GM12872 (cell line): ENCODE measurements around the gene SETD7.

ENCODE experiments used
- TF ChIP-seq, protein P1 (sequence below): IDR thresholded peaks from 3 replicates; pipeline ENCODE4 v1.5.1; 2011; ENCODE audit warnings: low read depth, mild to moderate bottlenecking, low read length, moderate library complexity; ENCODE audit not compliant: insufficient read depth

SETD7 gene

DNA sequence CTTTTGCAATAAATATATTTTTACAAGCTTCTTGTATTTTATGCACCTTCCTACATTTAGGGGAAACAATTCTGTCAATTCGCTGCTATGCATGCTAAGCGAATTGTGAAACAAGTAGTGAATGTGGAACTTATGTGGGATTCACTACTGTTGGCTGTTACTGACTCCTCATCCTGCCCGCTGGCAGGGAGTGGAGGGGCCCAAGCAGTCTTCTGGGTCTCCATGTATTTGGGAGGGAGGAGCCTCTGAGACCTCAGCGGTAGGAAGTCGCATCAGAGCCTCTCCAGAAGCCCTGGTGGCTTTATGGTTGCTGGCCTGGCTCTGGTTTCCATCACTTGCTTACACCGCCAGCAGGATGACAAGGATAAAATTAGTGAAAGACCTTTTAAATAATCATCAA is 3.7 kb upstream of the SETD7 start:
- TF ChIP-seq, protein P1, sequence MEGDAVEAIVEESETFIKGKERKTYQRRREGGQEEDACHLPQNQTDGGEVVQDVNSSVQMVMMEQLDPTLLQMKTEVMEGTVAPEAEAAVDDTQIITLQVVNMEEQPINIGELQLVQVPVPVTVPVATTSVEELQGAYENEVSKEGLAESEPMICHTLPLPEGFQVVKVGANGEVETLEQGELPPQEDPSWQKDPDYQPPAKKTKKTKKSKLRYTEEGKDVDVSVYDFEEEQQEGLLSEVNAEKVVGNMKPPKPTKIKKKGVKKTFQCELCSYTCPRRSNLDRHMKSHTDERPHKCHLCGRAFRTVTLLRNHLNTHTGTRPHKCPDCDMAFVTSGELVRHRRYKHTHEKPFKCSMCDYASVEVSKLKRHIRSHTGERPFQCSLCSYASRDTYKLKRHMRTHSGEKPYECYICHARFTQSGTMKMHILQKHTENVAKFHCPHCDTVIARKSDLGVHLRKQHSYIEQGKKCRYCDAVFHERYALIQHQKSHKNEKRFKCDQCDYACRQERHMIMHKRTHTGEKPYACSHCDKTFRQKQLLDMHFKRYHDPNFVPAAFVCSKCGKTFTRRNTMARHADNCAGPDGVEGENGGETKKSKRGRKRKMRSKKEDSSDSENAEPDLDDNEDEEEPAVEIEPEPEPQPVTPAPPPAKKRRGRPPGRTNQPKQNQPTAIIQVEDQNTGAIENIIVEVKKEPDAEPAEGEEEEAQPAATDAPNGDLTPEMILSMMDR, result no peak

DNA sequence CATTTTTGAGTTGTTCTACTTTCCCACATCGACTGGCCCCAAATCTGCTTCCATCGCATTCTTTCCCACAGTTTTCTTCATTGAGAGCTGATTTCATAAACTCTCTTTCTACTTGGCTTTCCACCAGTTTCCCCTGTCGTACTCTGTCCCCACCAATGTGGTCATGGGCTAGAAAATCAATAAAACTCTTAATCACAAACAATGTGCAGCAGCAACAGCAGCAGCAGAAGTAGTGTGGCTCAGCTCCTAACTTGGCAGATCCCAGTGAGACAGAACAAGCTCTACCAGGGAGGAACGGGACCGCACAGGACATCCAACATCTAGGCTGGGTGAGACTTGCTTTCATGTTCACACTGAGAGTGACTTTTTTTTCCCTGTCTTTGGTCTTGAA is 3.1 kb upstream of the SETD7 start:
- TF ChIP-seq, protein P1, result no peak

DNA sequence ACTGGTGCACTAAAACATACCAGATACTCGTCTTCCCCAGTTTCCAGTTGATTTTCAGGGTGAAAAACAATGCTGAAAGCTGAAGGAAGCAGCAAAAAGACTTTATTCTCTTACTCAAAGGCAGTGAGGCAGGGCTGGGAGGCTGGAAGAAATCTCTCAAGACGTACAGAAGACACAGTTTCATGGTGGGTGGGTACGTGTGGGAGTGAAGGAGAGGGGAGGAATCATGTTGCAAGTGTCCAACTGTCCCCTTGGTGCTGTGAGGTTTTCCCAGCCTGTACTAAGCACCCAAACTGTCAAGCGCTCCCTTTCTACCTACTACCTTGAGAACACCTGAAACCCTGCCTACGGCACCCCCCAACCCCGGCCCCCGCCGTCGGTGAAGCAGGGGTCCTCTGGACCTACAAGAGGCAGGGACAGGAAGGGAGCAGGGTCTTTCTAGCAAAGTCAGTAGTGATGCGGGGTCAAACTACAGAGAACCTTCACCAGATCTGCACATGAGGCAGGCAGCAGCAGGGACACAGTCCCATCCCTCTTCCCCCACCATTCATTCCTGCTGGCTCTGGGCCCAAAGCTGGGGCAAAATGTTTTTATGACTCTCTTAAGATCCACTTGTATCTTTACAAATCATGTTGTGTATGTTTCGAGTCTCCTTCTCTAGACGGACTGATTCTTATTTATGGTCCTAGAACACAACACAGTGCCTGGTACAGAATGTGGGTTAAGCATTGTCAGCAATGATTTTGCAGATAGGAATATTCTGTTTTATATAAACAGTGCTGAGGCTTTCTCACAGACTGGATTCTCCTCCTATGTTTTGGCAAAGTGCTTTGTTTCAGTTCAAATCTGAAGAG is 2.4 kb upstream of the SETD7 start:
- TF ChIP-seq, protein P1, result no peak

DNA sequence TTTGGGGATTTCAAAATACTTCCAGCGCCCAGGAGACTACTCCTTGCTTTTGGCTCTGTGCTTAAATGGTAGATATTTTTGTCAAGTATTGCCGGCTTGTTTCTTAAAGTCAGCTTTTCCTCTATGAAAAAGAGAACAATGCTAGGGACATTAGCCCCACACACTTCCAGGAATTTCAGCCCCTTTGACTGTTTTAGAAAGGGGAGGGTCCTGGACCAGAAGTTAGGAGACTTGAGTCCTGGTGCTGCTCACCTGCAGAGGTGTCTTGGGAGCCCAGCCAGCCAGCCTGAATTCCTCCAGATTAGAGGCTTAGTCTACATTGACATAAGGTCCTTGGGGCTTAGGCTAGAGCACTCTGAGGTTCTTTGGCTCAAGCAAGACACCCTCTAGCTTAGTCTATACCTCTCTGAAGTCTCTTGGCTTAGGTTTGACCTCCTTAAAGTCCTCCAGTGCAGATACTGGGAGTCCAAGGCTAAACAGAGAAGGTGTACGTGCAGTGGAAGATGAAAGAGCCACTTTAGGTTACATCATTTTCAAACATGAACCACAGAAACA is 1.6 kb upstream of the SETD7 start:
- TF ChIP-seq, protein P1, result no peak

DNA sequence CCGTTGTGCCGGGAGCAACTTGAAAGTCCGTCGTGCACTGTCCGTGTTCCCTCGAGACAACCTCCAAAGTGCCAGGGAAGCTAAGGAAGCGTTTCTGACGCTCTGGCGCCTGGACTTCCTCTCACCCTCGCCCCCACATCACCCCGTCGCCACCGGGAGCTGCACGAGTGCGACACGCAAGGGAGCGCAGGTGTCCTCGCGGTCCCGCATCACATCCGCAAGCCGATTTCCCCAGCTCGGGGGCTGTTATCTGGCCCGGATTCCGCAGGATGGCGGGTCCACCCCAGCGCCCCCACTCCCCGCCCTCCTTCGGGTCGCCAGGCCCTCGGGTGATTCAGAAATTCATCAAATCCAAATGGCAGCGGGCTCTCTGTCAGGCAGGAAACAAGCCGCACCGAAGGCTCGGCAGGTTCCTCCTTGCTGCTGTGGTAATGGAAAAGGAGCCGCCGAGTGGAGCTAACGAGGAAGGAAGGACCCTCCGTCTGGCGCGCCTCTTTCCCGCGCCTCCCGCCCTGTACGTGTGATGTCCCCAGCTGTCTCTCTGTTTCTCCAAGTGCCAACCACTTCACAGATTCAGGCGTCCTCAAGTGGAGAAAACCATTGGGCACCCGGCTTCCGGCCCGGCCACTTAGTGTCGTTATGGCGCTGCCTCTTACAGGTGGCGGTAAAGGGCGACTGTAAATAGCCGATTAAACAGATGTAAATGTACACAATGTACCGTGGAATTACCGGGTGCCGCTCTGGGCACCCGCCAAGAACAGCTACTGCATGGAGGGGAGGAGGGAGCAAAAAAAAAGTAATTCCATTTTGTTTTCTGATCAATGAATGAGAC is 921 bp upstream of the SETD7 start:
- TF ChIP-seq, protein P1, result no peak

DNA sequence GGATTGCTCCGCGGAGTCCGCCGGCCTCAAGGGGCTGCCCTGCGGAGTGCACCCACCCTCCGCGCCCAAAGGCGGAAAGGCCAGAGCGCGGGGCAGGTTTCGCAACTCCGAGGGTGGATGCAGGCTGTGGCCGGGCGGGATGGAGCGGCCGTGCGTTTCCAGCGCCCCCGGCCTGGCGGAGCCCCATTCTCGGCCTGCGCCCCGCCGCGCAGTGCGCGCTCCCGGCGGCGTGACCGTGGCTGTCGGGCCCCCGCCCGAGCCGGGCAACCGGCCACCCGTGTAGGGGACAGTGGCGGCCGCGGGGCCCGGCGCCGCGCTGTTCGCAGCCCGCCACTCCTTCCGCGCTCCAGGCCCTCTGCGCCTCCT is 331 bp downstream of the SETD7 start:
- TF ChIP-seq, protein P1, result no peak
